Tibial artery (tissue), 4 donors: ENCODE results near the gene RICTOR.
A peak's percentile ranks its signal among the peaks of the same experiment; 100 is the strongest.

Experiments
- DNase-seq, 2 donors: peaks; one replicate each; pipeline ENCODE4 v3.0.0-alpha.2; 2019
- H3K27ac ChIP-seq, 2 donors: fragments of 200-600 bp; sonication (generic) in 1 of 2; 1 replicate in 1 of 2; 2 replicates in 1 of 2; pipeline ENCODE4 v1.5.1; 2018 to 2019; ENCODE audit warnings: mild to moderate bottlenecking in 1 of 2
- H3K27me3 ChIP-seq, 2 donors: fragments of 200-600 bp; sonication (generic) in 1 of 2; one replicate each; pipeline versions ENCODE4 v1.5.1 to v1.6.0; 2016 to 2019
- H3K36me3 ChIP-seq, 3 donors: fragments of 200-600 bp; sonication (generic) in 2 of 3; one replicate each; pipeline ENCODE4 v1.5.1; 2016 to 2019; ENCODE audit warnings: mild to moderate bottlenecking in 2 of 3
- H3K4me1 ChIP-seq, 4 donors: fragments of 200-600 bp; sonication (generic) in 2 of 4; 1 replicate in 3 of 4; 2 replicates in 1 of 4; pipeline ENCODE4 v1.5.1; 2016 to 2019
- H3K4me3 ChIP-seq, 2 donors: fragments of 200-600 bp; sonication (generic) in 1 of 2; 1 replicate in 1 of 2; 2 replicates in 1 of 2; pipeline ENCODE4 v1.5.1; 2018 to 2019; ENCODE audit warnings: mild to moderate bottlenecking in 2 of 2
- H3K9me3 ChIP-seq, 3 donors: fragments of 200-600 bp; sonication (generic) in 1 of 3; one replicate each; pipeline ENCODE4 v1.5.1; 2016 to 2019
- CTCF ChIP-seq, 2 experiments: fragments of 200-600 bp in 1 of 2; fragments of 450-650 bp in 1 of 2; IDR thresholded peaks; one replicate each; pipeline ENCODE4 v1.5.1; 2017 to 2019; ENCODE audit warnings: antibody characterized with exemption in 2 of 2, mild to moderate bottlenecking in 1 of 2, moderate library complexity in 1 of 2
- intact Hi-C: fragments of 100-400 bp; cut with DNase I; formaldehyde crosslinking; loops from one replicate; pipeline ENCODE4 v1.15.0; 2023; ENCODE audit warnings: low total_unique reads

The RICTOR gene

GRCh38 chr5:39023121-39023520 is 51.1 kb downstream of the RICTOR start:
- peaks cover 4 to 12% (median 7%) of the 10 kb centered on the region in 3 donors for H3K36me3 ChIP-seq
- no peak for TF ChIP-seq CTCF (IDR thresholded peaks at IDR 0.05)
- H3K27me3 ChIP-seq, result no peaks in the 10 kb centered on the region
- no peak overlapping the region for H3K4me3 ChIP-seq
- no peak overlapping the region for H3K27ac ChIP-seq
- H3K9me3 ChIP-seq, result no peaks in the 10 kb centered on the region
- H3K4me1 ChIP-seq, result peaks cover 0 to 41% (median 11%) of the 10 kb centered on the region in 4 donors
- intact Hi-C loops, result no loop called here
- no peak for DNase-seq

GRCh38 chr5:39022151-39022550 is 52.0 kb downstream of the RICTOR start:
- intact Hi-C loops, result no loop called here
- TF ChIP-seq CTCF (IDR thresholded peaks at IDR 0.05), result no peak
- Histone ChIP-seq H3K4me3 (no peak overlapping the region), H3K9me3 (no peaks in the 10 kb centered on the region), H3K27ac (no peak overlapping the region), H3K27me3 (no peaks in the 10 kb centered on the region), H3K4me1 (peaks cover 0 to 48% (median 11%) of the 10 kb centered on the region in 4 donors), H3K36me3 (peaks cover 4 to 12% (median 7%) of the 10 kb centered on the region in 3 donors)
- DNase-seq, result no peak

GRCh38 chr5:39021413-39021812 is 52.8 kb downstream of the RICTOR start:
- Histone ChIP-seq H3K36me3 (peaks cover 4 to 12% (median 7%) of the 10 kb centered on the region in 3 donors), H3K27me3 (no peaks in the 10 kb centered on the region), H3K4me1 (peaks cover 0 to 55% (median 11%) of the 10 kb centered on the region in 4 donors), H3K27ac (no peak overlapping the region), H3K9me3 (no peaks in the 10 kb centered on the region), H3K4me3 (no peak overlapping the region)
- TF ChIP-seq CTCF (IDR thresholded peaks at IDR 0.05), result no peak
- intact Hi-C loops, result no loop called here
- DNase-seq, result no peak

GRCh38 chr5:39020458-39020857 is 53.7 kb downstream of the RICTOR start:
- Histone ChIP-seq H3K9me3 (no peaks in the 10 kb centered on the region), H3K4me3 (no peak overlapping the region), H3K27ac (no peak overlapping the region), H3K4me1 (peaks cover 0 to 65% (median 11%) of the 10 kb centered on the region in 4 donors), H3K27me3 (no peaks in the 10 kb centered on the region), H3K36me3 (peaks cover 4 to 12% (median 7%) of the 10 kb centered on the region in 3 donors)
- no peak for DNase-seq
- intact Hi-C loops, result no loop called here
- TF ChIP-seq CTCF (IDR thresholded peaks at IDR 0.05), result no peak

GRCh38 chr5:39019254-39019653 is 54.9 kb downstream of the RICTOR start:
- H3K27ac ChIP-seq, result no peak overlapping the region
- no peak for TF ChIP-seq CTCF (IDR thresholded peaks at IDR 0.05)
- no peak overlapping the region for H3K4me3 ChIP-seq
- H3K4me1 ChIP-seq, result peaks cover 0 to 77% (median 13%) of the 10 kb centered on the region in 4 donors
- peaks cover 4 to 12% (median 7%) of the 10 kb centered on the region in 3 donors for H3K36me3 ChIP-seq
- H3K9me3 ChIP-seq, result no peaks in the 10 kb centered on the region
- H3K27me3 ChIP-seq, result no peaks in the 10 kb centered on the region
- DNase-seq, result no peak
- intact Hi-C loops, result loop anchor here (5.0 kb wide), 1 partner anchor 53 kb away; the partner anchor contains the start of gene RICTOR

- H3K9me3 ChIP-seq, result no peaks in the 10 kb centered on the region
- no peak overlapping the region for H3K4me3 ChIP-seq
- no peaks in the 10 kb centered on the region for H3K27me3 ChIP-seq
- H3K36me3 ChIP-seq, result peaks cover 4 to 12% (median 7%) of the 10 kb centered on the region in 3 donors
- DNase-seq, result no peak
- no peak for TF ChIP-seq CTCF (IDR thresholded peaks at IDR 0.05)
- H3K27ac ChIP-seq, result peak overlapping the region in 1 of 2 donors; percentile 71
- peaks cover 0 to 72% (median 11%) of the 10 kb centered on the region in 4 donors for H3K4me1 ChIP-seq
- intact Hi-C loops, result loop anchor here (5.0 kb wide), 1 partner anchor 55 kb away; the partner anchor contains the start of gene RICTOR
These were observed 56.7 kb downstream of the RICTOR start for GRCh38 chr5:39017504-39017903.
